Gastrocnemius medialis (tissue), 4 donors: ENCODE results near the gene CCL14.

ENCODE experiments used
- CTCF ChIP-seq, 5 experiments: fragments of 450-650 bp in 3 of 5; fragments of 200-600 bp in 2 of 5; sonication (generic) in 2 of 5; IDR thresholded peaks in 4 of 5; conservative IDR thresholded peaks in 1 of 5; 1 replicate in 4 of 5; 2 replicates in 1 of 5; pipeline ENCODE4 v1.5.1; 2016 to 2019; ENCODE audit warnings: antibody characterized with exemption in 5 of 5, mild to moderate bottlenecking in 3 of 5, moderate library complexity in 3 of 5
- POLR2A ChIP-seq, 2 donors: fragments of 450-650 bp; IDR thresholded peaks; one replicate each; pipeline ENCODE4 v1.6.1; 2017; ENCODE audit warnings: antibody characterized with exemption in 2 of 2, mild to moderate bottlenecking in 2 of 2, moderate library complexity in 2 of 2

- TF ChIP-seq CTCF (IDR thresholded peaks at IDR 0.05 in 4 of 5, conservative IDR thresholded peaks at IDR 0.05 in 1 of 5) (no peak), POLR2A (IDR thresholded peaks at IDR 0.05) (no peak)
Observed at GRCh38 chr17:36014946-36015345, 28.4 kb upstream of the CCL14 start.
